ENCODE data around the gene CSTB.

GRCh38 chr21:43812139-43812821 lies 36.2 kb upstream of the CSTB start:
- TF ChIP-seq, protein P1, sequence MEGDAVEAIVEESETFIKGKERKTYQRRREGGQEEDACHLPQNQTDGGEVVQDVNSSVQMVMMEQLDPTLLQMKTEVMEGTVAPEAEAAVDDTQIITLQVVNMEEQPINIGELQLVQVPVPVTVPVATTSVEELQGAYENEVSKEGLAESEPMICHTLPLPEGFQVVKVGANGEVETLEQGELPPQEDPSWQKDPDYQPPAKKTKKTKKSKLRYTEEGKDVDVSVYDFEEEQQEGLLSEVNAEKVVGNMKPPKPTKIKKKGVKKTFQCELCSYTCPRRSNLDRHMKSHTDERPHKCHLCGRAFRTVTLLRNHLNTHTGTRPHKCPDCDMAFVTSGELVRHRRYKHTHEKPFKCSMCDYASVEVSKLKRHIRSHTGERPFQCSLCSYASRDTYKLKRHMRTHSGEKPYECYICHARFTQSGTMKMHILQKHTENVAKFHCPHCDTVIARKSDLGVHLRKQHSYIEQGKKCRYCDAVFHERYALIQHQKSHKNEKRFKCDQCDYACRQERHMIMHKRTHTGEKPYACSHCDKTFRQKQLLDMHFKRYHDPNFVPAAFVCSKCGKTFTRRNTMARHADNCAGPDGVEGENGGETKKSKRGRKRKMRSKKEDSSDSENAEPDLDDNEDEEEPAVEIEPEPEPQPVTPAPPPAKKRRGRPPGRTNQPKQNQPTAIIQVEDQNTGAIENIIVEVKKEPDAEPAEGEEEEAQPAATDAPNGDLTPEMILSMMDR (IDR thresholded peaks at IDR 0.05; ENCODE audit: control extremely low read depth in 1 of 3, insufficient read depth in 1 of 3, low read depth in 1 of 3, low read length in 3 of 3), result no peak
- no peak for TF ChIP-seq POLR2AphosphoS5 (IDR thresholded peaks at IDR 0.05; ENCODE audit: low read depth, low read length)
- TF ChIP-seq SIRT6 (IDR thresholded peaks at IDR 0.05; ENCODE audit: low read length), result no peak
- no peak for TF ChIP-seq YY1 (IDR thresholded peaks at IDR 0.05; ENCODE audit: low read depth, low read length)
- TF ChIP-seq E2F6 (IDR thresholded peaks at IDR 0.05), result no peak
